NCI-H460 (cell line): ENCODE measurements around the gene THSD7B. TPM values are rescaled to one million over a fixed set of nuclear protein-coding genes. Genes with fewer than 3 reads are reported as not detected.

Experiments
- DNase-seq: peaks from one replicate; pipeline ENCODE4 v3.0.0-alpha.2; 2016; ENCODE audit warnings: low read depth; ENCODE audit errors: extremely low read depth
- total RNA-seq: library from RNA; depleted of rRNA; stranded (reverse); fragments of >200 nt; shearing (Covaris generic); gene quantifications from 2 replicates; pipeline ENCODE4 v1.2.3, GENCODE V29; 2014

Gene THSD7B
- total RNA-seq, 1 experiment from 2014 or later, result 0.02 TPM

GRCh38 chr2:136809998-136810397, 44.7 kb downstream of the THSD7B start:
- DNase-seq, result no peak

GRCh38 chr2:136818839-136819238, 53.5 kb downstream of the THSD7B start:
- DNase-seq, result no peak

GRCh38 chr2:136823291-136823690, 57.9 kb downstream of the THSD7B start:
- DNase-seq, result no peak

GRCh38 chr2:136828162-136828561, 62.8 kb downstream of the THSD7B start:
- DNase-seq, result no peak

- no peak for DNase-seq
These were observed 63.4 kb downstream of the THSD7B start for GRCh38 chr2:136828774-136829173.

GRCh38 chr2:136844546-136844945, 79.2 kb downstream of the THSD7B start:
- no peak for DNase-seq

GRCh38 chr2:136858656-136859055, 93.3 kb downstream of the THSD7B start:
- DNase-seq, result no peak

GRCh38 chr2:136860443-136860958, 95.2 kb downstream of the THSD7B start:
- DNase-seq, result no peak

GRCh38 chr2:136863468-136863867, 98.1 kb downstream of the THSD7B start:
- no peak for DNase-seq

GRCh38 chr2:136863874-136864273, 98.5 kb downstream of the THSD7B start:
- DNase-seq, result no peak

GRCh38 chr2:136871424-136871823, 106.1 kb downstream of the THSD7B start:
- no peak for DNase-seq

GRCh38 chr2:136874258-136874657, 108.9 kb downstream of the THSD7B start:
- peak; percentile 7 for DNase-seq

- DNase-seq, result no peak
These were observed 125.8 kb downstream of the THSD7B start for GRCh38 chr2:136891100-136891499.

- no peak for DNase-seq
These were observed 128.8 kb downstream of the THSD7B start for GRCh38 chr2:136894007-136894634.

GRCh38 chr2:136901732-136902131, 136.4 kb downstream of the THSD7B start:
- no peak for DNase-seq

GRCh38 chr2:136905779-136906178, 140.4 kb downstream of the THSD7B start:
- no peak for DNase-seq

GRCh38 chr2:136909777-136910176, 144.4 kb downstream of the THSD7B start:
- DNase-seq, result no peak

GRCh38 chr2:136916131-136916530, 150.8 kb downstream of the THSD7B start:
- no peak for DNase-seq

GRCh38 chr2:136917411-136917881, 152.1 kb downstream of the THSD7B start:
- no peak for DNase-seq

- no peak for DNase-seq
These were observed 154.3 kb downstream of the THSD7B start for GRCh38 chr2:136919682-136920081.

- no peak for DNase-seq
These were observed 155.4 kb downstream of the THSD7B start for GRCh38 chr2:136920652-136921333.

- no peak for DNase-seq
These were observed 161.8 kb downstream of the THSD7B start for GRCh38 chr2:136927156-136927555.
